ENCODE results near the gene HERPUD1.

The HERPUD1 gene

GRCh38 chr16:56941092-56941491 lies 9.2 kb downstream of the HERPUD1 start:
- TF ChIP-seq REST (IDR thresholded peaks at IDR 0.05; ENCODE audit: insufficient read depth in 1 of 2, low read depth in 2 of 2, low read length in 2 of 2) (no peak), SIN3A (IDR thresholded peaks at IDR 0.05; ENCODE audit: borderline replicate concordance, insufficient read depth, low read length) (no peak), FOXP2 (optimal IDR thresholded peaks at IDR 0.05; ENCODE audit: borderline replicate concordance, extremely low read depth, extremely low read length, insufficient read depth) (no peak), POLR2AphosphoS5 (IDR thresholded peaks at IDR 0.05; ENCODE audit: low read depth, low read length) (no peak), TAF1 (IDR thresholded peaks at IDR 0.05; ENCODE audit: borderline replicate concordance, insufficient read depth, low read length) (no peak)

GRCh38 chr16:56941856-56942331 lies 10.0 kb downstream of the HERPUD1 start:
- no peak for TF ChIP-seq REST (IDR thresholded peaks at IDR 0.05; ENCODE audit: insufficient read depth in 1 of 2, low read depth in 2 of 2, low read length in 2 of 2)
- TF ChIP-seq FOXP2 (optimal IDR thresholded peaks at IDR 0.05; ENCODE audit: borderline replicate concordance, extremely low read depth, extremely low read length, insufficient read depth) = no peak
- no peak for TF ChIP-seq POLR2AphosphoS5 (IDR thresholded peaks at IDR 0.05; ENCODE audit: low read depth, low read length)
- no peak for TF ChIP-seq TAF1 (IDR thresholded peaks at IDR 0.05; ENCODE audit: borderline replicate concordance, insufficient read depth, low read length)
- TF ChIP-seq SIN3A (IDR thresholded peaks at IDR 0.05; ENCODE audit: borderline replicate concordance, insufficient read depth, low read length) = no peak

GRCh38 chr16:56943761-56944375 lies 11.9 kb downstream of the HERPUD1 start:
- 0 out of 2 replicates have a peak, but pooled peaks have one; percentile 16 for TF ChIP-seq POLR2AphosphoS5 (IDR thresholded peaks at IDR 0.05; ENCODE audit: low read depth, low read length)
- no peak for TF ChIP-seq TAF1 (IDR thresholded peaks at IDR 0.05; ENCODE audit: borderline replicate concordance, insufficient read depth, low read length)

GRCh38 chr16:56944954-56945839 lies 13.3 kb downstream of the HERPUD1 start:
- TF ChIP-seq SIN3A (IDR thresholded peaks at IDR 0.05; ENCODE audit: borderline replicate concordance, insufficient read depth, low read length) = no peak
- TF ChIP-seq FOXP2 (optimal IDR thresholded peaks at IDR 0.05; ENCODE audit: borderline replicate concordance, extremely low read depth, extremely low read length, insufficient read depth) = no peak

- TF ChIP-seq POLR2AphosphoS5 (IDR thresholded peaks at IDR 0.05; ENCODE audit: low read depth, low read length) (no peak), REST (IDR thresholded peaks at IDR 0.05; ENCODE audit: insufficient read depth in 1 of 2, low read depth in 2 of 2, low read length in 2 of 2) (no peak), TAF1 (IDR thresholded peaks at IDR 0.05; ENCODE audit: borderline replicate concordance, insufficient read depth, low read length) (no peak), SIN3A (IDR thresholded peaks at IDR 0.05; ENCODE audit: borderline replicate concordance, insufficient read depth, low read length) (no peak), FOXP2 (optimal IDR thresholded peaks at IDR 0.05; ENCODE audit: borderline replicate concordance, extremely low read depth, extremely low read length, insufficient read depth) (no peak)
These were observed 14.0 kb downstream of the HERPUD1 start for GRCh38 chr16:56945847-56946527.

Measured in PFSK-1 (cell line).